Activated CD8-positive, alpha-beta memory T cell treated with anti-CD3 and anti-CD28 coated beads, Interleukin-2, amount 50 U/mL, for 1 hour (primary cell): Measurements from ENCODE around the gene DNAI1.
"Not testable (repeated sequence)": the region's sequence is repeated elsewhere in the genome, so short reads cannot be mapped to it uniquely, and the experiment has no call there.

Source experiments
- DNase-seq: peaks from one replicate; pipeline ENCODE4 v3.0.0-alpha.2; 2020; ENCODE audit errors: extremely low read depth

DNAI1 gene

GRCh38 chr9:34512131-34513078 is 53.8 kb downstream of the DNAI1 start:
- no peak for DNase-seq

- no peak for DNase-seq
Observed at GRCh38 chr9:34513567-34514214, 55.1 kb downstream of the DNAI1 start.

- DNase-seq, result no peak
Observed at GRCh38 chr9:34514401-34514800, 55.8 kb downstream of the DNAI1 start.

GRCh38 chr9:34514816-34515215 is 56.2 kb downstream of the DNAI1 start:
- no peak for DNase-seq

GRCh38 chr9:34515959-34516358 is 57.4 kb downstream of the DNAI1 start:
- DNase-seq, result no peak

- no peak for DNase-seq
Observed at GRCh38 chr9:34517185-34517584, 58.6 kb downstream of the DNAI1 start.

GRCh38 chr9:34518110-34518616 is 59.6 kb downstream of the DNAI1 start:
- no peak for DNase-seq

- no peak for DNase-seq
Observed at GRCh38 chr9:34518896-34519295, 60.3 kb downstream of the DNAI1 start.

GRCh38 chr9:34519321-34520020 is 60.9 kb downstream of the DNAI1 start:
- DNase-seq, result no peak

- no peak for DNase-seq
Observed at GRCh38 chr9:34520096-34520495, 61.5 kb downstream of the DNAI1 start.

GRCh38 chr9:34520505-34521385 is 62.1 kb downstream of the DNAI1 start:
- DNase-seq, result no peak

GRCh38 chr9:34521406-34522045 is 62.9 kb downstream of the DNAI1 start:
- DNase-seq, result no peak

- DNase-seq, result no peak
Observed at GRCh38 chr9:34522091-34522887, 63.7 kb downstream of the DNAI1 start.

GRCh38 chr9:34522971-34523797 is 64.6 kb downstream of the DNAI1 start, which contains the start of gene ENHO:
Gene ENHO, minus strand, starts transcription at chr9:34522990. Its CDS starts 1,295 bp downstream, at chr9:34521695.
- DNase-seq, result peak; percentile 45

- DNase-seq, result no peak
Observed at GRCh38 chr9:34524349-34524748, 65.7 kb downstream of the DNAI1 start.

- no peak for DNase-seq
Observed at GRCh38 chr9:34526026-34526425, 67.4 kb downstream of the DNAI1 start.

GRCh38 chr9:34532041-34532440 is 73.4 kb downstream of the DNAI1 start:
- not testable (repeated sequence) for DNase-seq

GRCh38 chr9:34536685-34537084 is 78.1 kb downstream of the DNAI1 start:
- DNase-seq, result no peak

- DNase-seq, result no peak
Observed at GRCh38 chr9:34540827-34541226, 82.2 kb downstream of the DNAI1 start.
